ENCODE measurements around the gene HMGCS2.
"Not testable (repeated sequence)": the region's sequence is repeated elsewhere in the genome, so short reads cannot be mapped to it uniquely, and the experiment has no call there.

HMGCS2 gene

GRCh38 chr1:119725626-119726025 is 43.1 kb downstream of the HMGCS2 start:
- DNase-seq = no peak

GRCh38 chr1:119724611-119725218 is 44.0 kb downstream of the HMGCS2 start:
- no peak for DNase-seq

GRCh38 chr1:119721896-119722295 is 46.8 kb downstream of the HMGCS2 start:
- DNase-seq = no peak

GRCh38 chr1:119720866-119721440 is 47.8 kb downstream of the HMGCS2 start:
- DNase-seq = no peak

GRCh38 chr1:119718972-119719371 is 49.7 kb downstream of the HMGCS2 start:
- no peak for DNase-seq

- DNase-seq = no peak
Observed at GRCh38 chr1:119718409-119718808, 50.3 kb downstream of the HMGCS2 start.

GRCh38 chr1:119715542-119715941 is 53.2 kb downstream of the HMGCS2 start:
- no peak for DNase-seq

GRCh38 chr1:119714583-119714982 is 54.1 kb downstream of the HMGCS2 start:
- DNase-seq = no peak

GRCh38 chr1:119713749-119714456 is 54.8 kb downstream of the HMGCS2 start:
- no peak for DNase-seq

GRCh38 chr1:119713039-119713748 is 55.5 kb downstream of the HMGCS2 start:
- peak; percentile 24 for DNase-seq

GRCh38 chr1:119712342-119713038 is 56.2 kb downstream of the HMGCS2 start:
- peak; percentile 77 for DNase-seq

GRCh38 chr1:119711804-119712341 is 56.8 kb downstream of the HMGCS2 start, which contains the start of gene PHGDH:
TSS of gene PHGDH (plus strand) at chr1:119711934. CDS start at chr1:119712023, 89 bp downstream.
- peak; percentile 72 for DNase-seq

GRCh38 chr1:119711356-119711803 is 57.3 kb downstream of the HMGCS2 start:
- not testable (repeated sequence) for DNase-seq

- not testable (repeated sequence) for DNase-seq
Observed at GRCh38 chr1:119706599-119706998, 62.1 kb downstream of the HMGCS2 start.

GRCh38 chr1:119703666-119704450 is 64.8 kb downstream of the HMGCS2 start:
- no peak for DNase-seq

GRCh38 chr1:119702384-119702783 is 66.3 kb downstream of the HMGCS2 start:
- no peak for DNase-seq

GRCh38 chr1:119701659-119702058 is 67.0 kb downstream of the HMGCS2 start:
- no peak for DNase-seq

GRCh38 chr1:119700326-119700725 is 68.4 kb downstream of the HMGCS2 start:
- no peak for DNase-seq
